Hematopoietic multipotent progenitor cell treated with erythropoietin and hydrocortisone succinate and interleukin-3 and kit ligand, for 8 days (in vitro differentiated cells): ENCODE results near the gene EEPD1.

ENCODE experiments used
- DNase-seq: peaks from one replicate; pipeline ENCODE4 v3.0.0-alpha.2; 2015

EEPD1 gene

DNA sequence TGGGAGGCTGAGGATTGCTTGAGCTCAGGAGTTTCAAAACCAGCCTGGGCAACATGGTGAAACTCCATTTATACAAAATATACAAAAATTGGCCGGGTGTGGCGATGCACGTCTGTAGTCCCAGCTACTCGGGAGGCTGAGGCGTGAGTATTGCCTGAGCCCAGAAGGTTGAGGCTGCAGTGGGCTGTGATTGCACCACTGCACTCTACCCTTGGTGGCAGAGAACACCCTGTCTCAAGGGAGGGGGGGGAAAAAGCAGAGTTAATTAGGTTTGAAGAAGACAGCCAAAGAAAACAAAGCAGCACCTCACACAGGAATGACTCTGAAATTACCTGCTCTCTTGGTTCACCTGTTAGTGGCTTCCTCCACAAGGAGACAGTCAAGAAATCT is 110.0 kb downstream of the EEPD1 start:
- no peak for DNase-seq

DNA sequence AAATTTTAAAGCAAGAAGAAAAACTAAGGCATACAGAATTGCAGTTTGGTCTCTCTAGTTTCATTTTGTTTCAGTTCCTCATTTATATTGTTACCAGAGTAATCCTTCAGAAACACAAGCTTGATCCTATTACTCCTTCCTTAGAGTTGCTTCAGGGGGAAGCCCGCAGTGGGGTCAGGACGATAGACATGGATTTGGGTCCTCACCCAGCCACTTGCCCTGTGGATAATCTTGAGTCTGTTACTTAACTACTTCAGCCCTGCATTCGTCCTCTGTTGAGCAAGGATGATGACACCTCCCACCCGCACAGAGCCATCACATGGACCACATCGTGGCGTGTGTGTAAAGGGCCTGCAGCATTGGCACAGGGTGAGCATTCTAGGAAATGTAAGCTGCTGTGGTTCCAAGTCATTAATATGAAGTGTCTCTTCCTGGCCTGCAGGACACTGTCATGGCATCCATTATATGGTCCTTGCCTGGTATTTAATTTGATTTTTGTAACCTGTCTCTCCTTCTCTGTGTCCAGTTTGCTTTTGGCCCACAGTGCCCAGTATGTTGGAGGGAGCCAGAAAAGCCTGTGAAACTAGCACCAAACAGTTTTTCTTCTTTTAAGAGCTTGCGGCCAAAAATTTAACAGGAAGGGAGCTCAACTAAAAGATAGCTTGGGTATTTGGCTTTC is 111.2 kb downstream of the EEPD1 start:
- DNase-seq = no peak

DNA sequence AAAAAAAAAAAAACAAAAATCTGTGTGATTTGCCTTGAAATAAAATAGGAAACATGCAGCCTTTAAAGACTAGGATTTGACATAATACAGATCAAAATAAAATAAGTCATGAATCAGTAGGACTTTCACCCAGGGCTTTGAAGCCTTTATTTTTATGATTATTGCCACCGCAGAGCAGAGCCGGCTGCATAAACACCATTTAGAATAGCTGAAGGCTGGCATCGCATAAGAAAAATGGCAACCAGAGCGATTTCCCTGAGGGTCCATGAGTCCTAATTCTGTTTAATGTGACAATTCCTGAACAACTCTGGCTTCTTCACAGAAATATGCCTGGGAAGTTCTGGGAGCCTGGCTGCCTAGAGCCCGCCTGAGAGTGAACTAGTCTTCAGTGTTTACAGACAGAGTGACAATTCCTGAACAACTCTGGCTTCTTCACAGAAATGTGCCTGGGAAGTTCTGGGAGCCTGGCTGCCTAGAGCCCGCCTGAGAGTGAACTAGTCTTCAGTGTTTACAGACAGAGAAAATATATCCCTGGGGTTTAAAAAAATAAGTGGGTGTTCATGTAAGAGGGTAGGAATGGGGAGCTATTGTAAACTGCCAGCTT is 112.0 kb downstream of the EEPD1 start:
- no peak for DNase-seq

- DNase-seq = peak; percentile 6
Measured at GRCh38 chr7:36265680-36266079, 112.6 kb downstream of the EEPD1 start.

- DNase-seq = no peak
Measured at GRCh38 chr7:36266190-36266589, 113.1 kb downstream of the EEPD1 start.

DNA sequence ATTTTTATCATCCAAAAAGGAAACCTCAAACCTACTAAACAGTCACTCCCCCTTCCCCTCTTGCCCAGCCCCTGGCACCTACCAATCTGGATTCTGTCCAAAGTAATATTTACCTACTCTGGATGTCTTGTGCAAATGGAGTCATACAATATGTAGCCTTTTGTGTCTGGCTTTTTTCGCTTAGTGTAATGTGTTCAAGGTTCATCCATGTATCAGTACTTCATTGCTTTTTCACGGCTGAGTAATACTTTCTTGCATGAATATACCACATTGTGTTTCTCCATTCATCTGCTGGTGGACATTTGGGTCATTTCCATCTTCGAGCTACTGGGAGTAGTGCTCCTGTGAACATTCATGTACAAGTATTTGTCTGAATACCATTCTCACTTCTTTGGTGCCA is 113.6 kb downstream of the EEPD1 start:
- no peak for DNase-seq

DNA sequence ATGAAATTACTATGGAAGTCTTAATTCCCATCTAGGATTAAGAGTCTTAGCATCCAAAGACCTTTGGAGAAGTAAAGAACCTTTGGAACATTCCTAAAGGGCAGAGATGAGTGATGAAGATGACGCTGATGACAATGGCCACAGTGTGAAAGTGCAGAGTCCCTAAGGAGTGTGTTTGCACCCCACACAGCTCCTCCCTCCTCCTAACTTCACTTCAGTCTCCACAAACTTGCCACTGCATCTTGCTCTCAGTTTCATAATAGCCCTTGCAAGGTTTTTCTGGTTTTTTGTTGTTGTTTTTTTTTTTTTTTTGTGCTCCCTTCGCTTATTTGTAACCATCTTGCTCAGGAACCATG is 119.1 kb downstream of the EEPD1 start:
- DNase-seq = no peak

GRCh38 chr7:36272567-36273269 is 119.7 kb downstream of the EEPD1 start:
- no peak for DNase-seq

DNA sequence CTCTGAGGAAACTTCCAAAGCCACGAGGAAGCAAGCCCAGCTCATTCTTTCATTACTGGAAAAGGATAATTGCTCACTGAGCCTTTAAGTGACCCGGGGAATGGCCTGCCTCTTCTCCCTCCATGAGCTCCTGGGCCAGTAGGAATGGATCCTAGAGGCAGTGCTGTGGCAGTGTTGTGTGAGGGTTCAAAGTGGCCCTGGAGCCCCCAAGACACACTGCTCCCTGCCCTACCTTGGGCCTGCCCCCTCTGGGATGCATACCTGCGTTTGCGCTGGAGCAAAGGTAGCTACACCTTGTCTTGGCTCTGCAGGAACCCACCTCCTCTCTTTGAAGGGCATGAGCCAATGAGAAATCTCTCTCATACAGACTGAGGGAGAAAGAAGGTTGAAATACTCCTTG is 120.8 kb downstream of the EEPD1 start:
- no peak for DNase-seq

DNA sequence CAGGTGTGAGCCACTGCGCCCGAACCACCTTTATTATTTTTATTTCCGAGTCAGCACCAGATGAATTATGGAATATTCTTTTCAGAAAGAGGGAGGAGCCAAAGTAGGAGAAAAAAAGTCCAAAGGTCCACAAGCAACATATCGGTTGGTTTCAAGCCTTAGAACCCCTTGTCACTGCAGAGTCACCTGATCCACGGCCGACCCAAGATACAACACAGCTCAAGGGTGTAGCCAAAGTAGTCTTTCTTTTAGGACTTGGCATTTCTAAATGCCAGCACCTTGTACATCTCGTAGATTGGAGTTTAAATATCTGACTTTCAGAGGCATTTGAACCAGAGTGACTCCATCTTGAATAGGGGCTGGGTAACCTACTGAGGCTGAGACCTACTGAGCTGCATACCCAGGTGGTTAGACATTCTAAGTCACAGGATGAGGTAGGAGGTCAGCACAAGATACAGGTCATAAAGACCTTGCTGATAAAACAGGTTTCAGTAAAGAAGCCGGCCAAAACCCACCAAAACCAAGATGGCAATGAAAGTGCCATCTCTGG is 122.8 kb downstream of the EEPD1 start:
- no peak for DNase-seq

GRCh38 chr7:36276428-36277248 is 123.6 kb downstream of the EEPD1 start:
- no peak for DNase-seq

DNA sequence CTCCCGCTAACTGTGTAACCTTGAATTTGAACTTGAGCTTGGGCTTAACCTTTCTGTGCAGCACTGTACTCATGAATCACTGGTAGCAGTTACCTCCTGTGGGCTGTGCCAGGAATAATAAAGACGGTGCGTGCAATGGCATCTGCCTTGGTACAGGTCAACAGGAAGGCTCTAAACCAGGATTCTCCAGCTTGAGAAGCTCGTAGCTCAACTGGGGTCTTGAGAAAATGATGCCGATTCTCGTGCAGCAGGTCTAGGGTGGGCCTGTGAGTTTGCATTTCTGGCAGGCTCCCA is 124.1 kb downstream of the EEPD1 start:
- no peak for DNase-seq

DNA sequence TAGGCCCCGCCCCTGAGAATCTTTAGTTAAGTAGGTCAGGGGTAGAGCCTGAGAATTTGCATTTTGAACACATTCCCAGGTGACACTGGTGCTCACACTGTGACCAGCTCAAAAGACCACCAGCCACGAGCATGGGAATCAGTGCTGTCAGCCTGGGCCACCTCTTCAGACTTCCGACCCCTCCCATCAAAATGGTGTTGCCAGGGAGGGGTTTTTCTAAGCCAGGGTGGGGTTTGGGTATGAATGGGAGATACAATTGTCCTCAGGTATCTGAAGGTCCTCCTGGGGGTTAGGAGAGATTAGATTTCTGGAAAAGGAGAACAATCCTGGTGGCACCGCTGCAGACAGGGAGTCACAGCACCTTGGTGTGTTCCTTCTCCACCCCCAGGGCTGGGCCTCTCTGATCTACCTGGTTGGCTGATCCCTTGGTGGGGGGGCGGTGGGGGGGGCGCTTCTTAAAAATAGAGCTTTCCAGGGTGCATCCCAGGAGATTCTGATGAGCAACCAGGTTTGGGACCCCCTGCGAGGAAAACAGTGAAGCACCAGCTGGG is 125.1 kb downstream of the EEPD1 start:
- no peak for DNase-seq

GRCh38 chr7:36278620-36279172 is 125.6 kb downstream of the EEPD1 start:
- DNase-seq = no peak

- no peak for DNase-seq
Measured at GRCh38 chr7:36279200-36279925, 126.3 kb downstream of the EEPD1 start.

DNA sequence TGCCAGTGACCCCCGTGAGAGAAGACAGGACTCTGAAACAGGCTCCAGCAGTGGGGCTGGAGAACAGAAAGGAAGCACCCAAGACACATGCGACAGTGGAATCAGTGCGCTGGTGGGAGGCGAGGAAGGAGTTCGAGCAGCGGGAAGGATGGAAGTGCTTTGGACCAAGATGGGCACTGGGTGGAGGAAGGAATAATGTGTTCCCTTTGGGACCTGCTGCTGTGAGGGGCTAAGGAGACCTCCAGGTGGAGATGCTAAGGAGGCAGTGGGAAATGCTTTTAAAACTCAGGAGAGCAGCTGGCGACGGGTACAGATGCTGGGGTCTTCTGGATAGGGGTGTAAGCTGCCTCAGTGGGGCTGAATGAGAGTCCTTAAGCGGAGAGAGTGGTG is 126.9 kb downstream of the EEPD1 start:
- no peak for DNase-seq

DNA sequence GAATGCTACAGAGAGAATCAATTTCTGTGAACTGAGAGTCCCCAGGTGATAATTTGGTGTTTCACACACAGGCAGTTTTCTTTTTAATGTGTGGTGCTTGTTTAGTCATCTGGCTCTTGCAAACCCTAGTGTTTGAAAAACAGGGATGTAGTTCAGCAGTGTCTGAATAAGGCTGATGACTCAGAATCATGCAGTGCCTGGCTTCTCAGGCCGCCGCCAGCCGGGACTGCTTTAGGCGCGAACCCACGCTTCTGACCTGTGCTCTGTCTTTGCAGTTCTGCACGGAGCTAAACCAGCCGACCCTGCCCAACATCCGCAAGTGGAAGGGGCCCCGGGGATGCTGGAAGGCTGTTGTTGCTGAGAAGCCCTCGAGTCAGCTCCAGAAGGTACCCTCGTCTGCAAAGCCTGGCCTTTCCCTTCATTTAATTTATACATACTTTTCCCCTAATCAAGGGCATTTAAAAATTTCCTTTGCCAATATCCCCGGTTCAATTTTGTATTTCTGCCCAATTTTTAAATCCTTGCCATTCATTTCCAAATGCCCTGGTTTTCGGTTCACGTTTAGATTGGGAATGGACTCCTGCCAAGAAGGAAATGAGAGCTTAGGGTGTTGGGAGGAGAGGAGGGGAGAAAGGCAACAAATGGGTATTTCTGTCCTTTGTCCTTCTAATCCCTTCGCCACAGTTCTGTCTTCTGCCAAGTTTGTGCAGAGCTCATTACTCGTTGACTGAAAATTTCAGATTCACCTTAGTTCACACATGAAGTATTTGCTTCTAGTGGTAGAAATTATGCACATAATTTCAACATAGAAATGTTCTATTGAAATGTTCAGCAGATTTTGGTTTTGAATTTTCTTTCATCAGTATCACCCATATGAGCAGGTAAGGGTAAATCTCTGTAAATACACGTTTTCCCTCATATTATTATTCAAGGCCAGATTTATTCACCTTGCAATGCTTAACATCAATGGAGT is 128.1 kb downstream of the EEPD1 start:
- DNase-seq = no peak

GRCh38 chr7:36281945-36282717 is 129.1 kb downstream of the EEPD1 start:
- no peak for DNase-seq

GRCh38 chr7:36283181-36283580 is 130.1 kb downstream of the EEPD1 start:
- DNase-seq = no peak

GRCh38 chr7:36283711-36284130 is 130.7 kb downstream of the EEPD1 start:
- DNase-seq = peak; percentile 47
